Kidney epithelial cell (primary cell): ENCODE measurements around the gene PTPN3. TPM values are rescaled to one million over a fixed set of nuclear protein-coding genes. Genes with fewer than 3 reads are reported as not detected.

Experiments used
- DNase-seq: peaks from one replicate; pipeline ENCODE4 v3.0.0-alpha.2; 2010; ENCODE audit warnings: low read depth
- H3K27me3 ChIP-seq: 2 replicates; pipeline ENCODE4 v1.6.0; 2011; ENCODE audit warnings: low read length; ENCODE audit not compliant: control insufficient read depth, insufficient read depth
- H3K36me3 ChIP-seq: 2 replicates; pipeline ENCODE4 v1.5.1; 2011; ENCODE audit warnings: low read length; ENCODE audit not compliant: control insufficient read depth, insufficient read depth
- H3K4me3 ChIP-seq: 2 replicates; pipeline ENCODE4 v1.5.1; 2011; ENCODE audit warnings: low read depth, mild to moderate bottlenecking, control low read depth, low read length
- total RNA-seq: library from RNA; depleted of rRNA; stranded (reverse); fragments of >200 nt; gene quantifications from 2 replicates; pipeline ENCODE4 v1.2.3, GENCODE V29; 2015
- TF ChIP-seq, protein P1 (sequence below): IDR thresholded peaks from 2 replicates; pipeline ENCODE4 v1.5.1; 2011; ENCODE audit warnings: mild to moderate bottlenecking, moderate library complexity, low read length, control low read depth, inconsistent platforms; ENCODE audit not compliant: insufficient read depth, poor library complexity, severe bottlenecking

Gene PTPN3
- total RNA-seq, 1 donor from 2014 or later = 33.6 TPM

DNA sequence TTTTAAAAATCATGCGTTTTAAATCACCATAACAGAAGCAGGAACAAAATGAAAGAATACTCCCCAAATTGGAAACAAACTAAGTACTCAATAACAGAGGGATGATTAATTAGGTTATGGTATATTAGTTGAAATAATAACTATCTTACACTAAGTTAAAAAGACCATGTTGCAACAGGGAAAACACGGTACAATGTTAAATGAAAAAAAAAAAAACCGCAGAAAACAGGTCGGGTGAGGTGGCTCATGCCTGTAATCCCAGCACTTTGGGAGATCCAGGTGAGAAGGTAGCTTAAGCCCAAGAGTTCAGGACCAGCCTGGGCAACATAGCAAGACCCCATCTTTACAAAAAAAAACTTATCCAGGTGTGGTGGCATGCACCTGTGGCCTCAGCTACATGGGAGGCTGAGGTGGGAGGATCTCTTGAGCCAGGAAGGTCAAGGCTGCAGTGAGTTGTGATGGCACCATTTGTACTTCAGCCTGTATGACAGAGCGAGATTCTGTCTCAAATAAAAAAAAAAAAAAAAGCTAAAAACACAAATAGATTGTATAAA lies 2.4 kb upstream of the PTPN3 start:
- H3K27me3 ChIP-seq = no peaks in the 10 kb centered on the region

GRCh38 chr9:109499631-109500410 lies 1.7 kb upstream of the PTPN3 start:
- DNase-seq = no peak
- H3K4me3 ChIP-seq = peak overlapping the region; percentile 55
- no peaks in the 10 kb centered on the region for H3K27me3 ChIP-seq
- no peaks in the 10 kb centered on the region for H3K36me3 ChIP-seq
- TF ChIP-seq, protein P1, sequence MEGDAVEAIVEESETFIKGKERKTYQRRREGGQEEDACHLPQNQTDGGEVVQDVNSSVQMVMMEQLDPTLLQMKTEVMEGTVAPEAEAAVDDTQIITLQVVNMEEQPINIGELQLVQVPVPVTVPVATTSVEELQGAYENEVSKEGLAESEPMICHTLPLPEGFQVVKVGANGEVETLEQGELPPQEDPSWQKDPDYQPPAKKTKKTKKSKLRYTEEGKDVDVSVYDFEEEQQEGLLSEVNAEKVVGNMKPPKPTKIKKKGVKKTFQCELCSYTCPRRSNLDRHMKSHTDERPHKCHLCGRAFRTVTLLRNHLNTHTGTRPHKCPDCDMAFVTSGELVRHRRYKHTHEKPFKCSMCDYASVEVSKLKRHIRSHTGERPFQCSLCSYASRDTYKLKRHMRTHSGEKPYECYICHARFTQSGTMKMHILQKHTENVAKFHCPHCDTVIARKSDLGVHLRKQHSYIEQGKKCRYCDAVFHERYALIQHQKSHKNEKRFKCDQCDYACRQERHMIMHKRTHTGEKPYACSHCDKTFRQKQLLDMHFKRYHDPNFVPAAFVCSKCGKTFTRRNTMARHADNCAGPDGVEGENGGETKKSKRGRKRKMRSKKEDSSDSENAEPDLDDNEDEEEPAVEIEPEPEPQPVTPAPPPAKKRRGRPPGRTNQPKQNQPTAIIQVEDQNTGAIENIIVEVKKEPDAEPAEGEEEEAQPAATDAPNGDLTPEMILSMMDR = no peak

More for the DNA sequence above, 2.4 kb upstream of the PTPN3 start:
- no peak for DNase-seq
- TF ChIP-seq, protein P1 = no peak
- no peak overlapping the region for H3K4me3 ChIP-seq
- no peaks in the 10 kb centered on the region for H3K36me3 ChIP-seq

DNA sequence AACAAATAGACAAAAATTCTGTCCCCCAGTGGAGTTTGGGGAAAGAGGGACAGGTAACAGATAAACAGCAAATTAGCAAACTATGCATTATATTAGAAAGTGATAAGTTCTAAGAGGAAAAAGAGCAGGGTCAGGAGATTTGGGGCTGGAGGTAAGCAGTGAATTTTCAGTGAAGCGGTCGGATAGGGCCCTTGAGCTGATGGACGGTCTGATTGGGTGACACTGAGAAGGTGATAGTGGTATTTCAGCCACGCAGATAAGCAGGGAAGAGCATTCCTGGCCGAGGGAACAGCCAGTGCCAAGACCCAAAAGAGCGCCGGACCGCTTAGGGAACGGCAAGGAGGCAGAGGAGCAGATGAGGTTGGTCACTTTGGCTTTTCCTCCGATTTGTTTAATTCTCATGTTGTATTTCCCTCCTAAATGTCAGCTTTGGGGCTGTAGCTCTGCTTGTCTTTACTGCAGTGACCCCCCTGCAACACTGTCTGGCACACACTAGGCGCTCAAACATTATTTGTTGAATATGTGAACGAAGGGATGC lies 1.1 kb upstream of the PTPN3 start:
- Histone ChIP-seq H3K4me3 (peak overlapping the region; percentile 55), H3K36me3 (no peaks in the 10 kb centered on the region), H3K27me3 (no peaks in the 10 kb centered on the region)
- DNase-seq = no peak
- TF ChIP-seq, protein P1 = no peak

DNA sequence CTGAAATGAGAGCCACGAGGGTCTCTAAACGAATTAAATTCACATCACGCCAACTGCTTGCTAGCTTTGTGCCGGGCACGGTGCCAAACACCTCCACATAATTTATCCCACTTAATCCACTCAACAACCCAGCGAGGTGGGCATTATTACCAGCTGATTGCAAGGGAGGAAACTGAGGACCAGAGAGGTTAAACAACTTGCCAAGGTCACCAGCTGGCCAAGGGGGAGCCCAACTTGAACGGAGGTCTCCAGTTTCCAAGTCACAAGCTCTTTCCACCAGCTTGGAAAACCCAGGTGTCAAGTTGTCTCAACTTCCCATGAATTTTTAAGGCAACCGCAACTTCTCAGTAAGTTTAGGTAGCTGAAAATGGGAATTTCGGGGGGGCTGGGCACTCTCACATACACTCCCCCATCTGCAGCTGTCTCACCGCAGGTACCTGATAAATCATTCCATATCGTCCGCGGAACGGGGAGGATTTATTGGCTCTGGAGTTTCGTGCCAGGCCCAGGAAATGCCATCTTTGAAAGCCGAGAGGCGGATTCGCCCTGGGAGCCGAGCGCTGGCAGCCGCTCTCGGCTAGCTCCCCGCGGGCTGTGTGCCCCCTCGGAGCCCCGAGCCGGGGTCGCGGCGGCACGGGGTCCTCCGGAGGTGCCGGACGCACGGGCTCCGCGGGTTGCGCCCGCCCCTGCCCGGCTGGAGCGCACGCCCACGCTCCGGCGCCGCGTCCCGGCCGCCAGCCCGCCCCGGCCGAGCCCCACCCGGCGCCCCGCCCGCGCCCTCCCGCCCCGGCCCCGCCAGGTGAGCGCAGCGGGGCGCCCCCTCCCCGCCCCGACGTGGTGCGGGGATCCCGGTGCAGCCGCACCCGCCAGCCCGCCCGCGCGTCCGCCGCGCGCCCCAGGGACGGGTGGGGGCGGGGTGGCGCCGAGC lies 617 bp downstream of the PTPN3 start:
- DNase-seq = no peak
- Histone ChIP-seq H3K36me3 (no peaks in the 10 kb centered on the region), H3K27me3 (no peaks in the 10 kb centered on the region), H3K4me3 (peak overlapping the region; percentile 55)
- TF ChIP-seq, protein P1 = no peak

GRCh38 chr9:109496841-109497225 lies 1.3 kb downstream of the PTPN3 start:
- H3K27me3 ChIP-seq = no peaks in the 10 kb centered on the region
- peak overlapping the region; percentile 55 for H3K4me3 ChIP-seq
- TF ChIP-seq, protein P1 = no peak
- no peaks in the 10 kb centered on the region for H3K36me3 ChIP-seq
- no peak for DNase-seq
